DMS153 (cell line): Measurements from ENCODE around the gene CDIP1.
A peak's percentile ranks its signal among the peaks of the same experiment; 100 is the strongest.
"Not testable (repeated sequence)": the region's sequence is repeated elsewhere in the genome, so short reads cannot be mapped to it uniquely, and the experiment has no call there.

Source experiments
- DNase-seq: peaks from one replicate; lab custom pipeline; 2025; lab: John Stamatoyannopoulos, UW

CDIP1 gene

GRCh38 chr16:4538350-4539235 is at the start of gene CDIP1:
Gene CDIP1, minus strand, starts transcription at chr16:4538773. Its CDS starts 24,643 bp downstream, at chr16:4514130.
- peak; percentile 92 for DNase-seq

GRCh38 chr16:4586291-4586690 is 47.7 kb upstream of the CDIP1 start:
- DNase-seq, result no peak

- no peak for DNase-seq
Measured at GRCh38 chr16:4583906-4584305, 45.3 kb upstream of the CDIP1 start.

GRCh38 chr16:4580250-4580649 is 41.7 kb upstream of the CDIP1 start:
- DNase-seq, result no peak

GRCh38 chr16:4578961-4579530 is 40.5 kb upstream of the CDIP1 start:
- no peak for DNase-seq

- no peak for DNase-seq
Measured at GRCh38 chr16:4576008-4576407, 37.4 kb upstream of the CDIP1 start.

- DNase-seq, result no peak
Measured at GRCh38 chr16:4574919-4575705, 36.5 kb upstream of the CDIP1 start.

- not testable (repeated sequence) for DNase-seq
Measured at GRCh38 chr16:4573926-4574325, 35.4 kb upstream of the CDIP1 start.

- no peak for DNase-seq
Measured at GRCh38 chr16:4572715-4573114, 34.1 kb upstream of the CDIP1 start.

- no peak for DNase-seq
Measured at GRCh38 chr16:4570688-4571321, 32.2 kb upstream of the CDIP1 start.

- no peak for DNase-seq
Measured at GRCh38 chr16:4570086-4570485, 31.5 kb upstream of the CDIP1 start.

GRCh38 chr16:4566144-4566543 is 27.6 kb upstream of the CDIP1 start:
- no peak for DNase-seq

GRCh38 chr16:4564661-4565267 is 26.2 kb upstream of the CDIP1 start:
- DNase-seq, result no peak

- DNase-seq, result no peak
Measured at GRCh38 chr16:4561596-4561995, 23.0 kb upstream of the CDIP1 start.

- no peak for DNase-seq
Measured at GRCh38 chr16:4557973-4558372, 19.4 kb upstream of the CDIP1 start.

- no peak for DNase-seq
Measured at GRCh38 chr16:4556580-4556979, 18.0 kb upstream of the CDIP1 start.

- no peak for DNase-seq
Measured at GRCh38 chr16:4556112-4556511, 17.5 kb upstream of the CDIP1 start, which contains the start of gene C16orf96. Gene C16orf96, plus strand, starts transcription at chr16:4556340. Its CDS starts 150 bp downstream, at chr16:4556490.

- DNase-seq, result no peak
Measured at GRCh38 chr16:4552541-4552940, 14.0 kb upstream of the CDIP1 start.

- no peak for DNase-seq
Measured at GRCh38 chr16:4550591-4550990, 12.0 kb upstream of the CDIP1 start.

GRCh38 chr16:4548124-4548523 is 9.6 kb upstream of the CDIP1 start:
- no peak for DNase-seq

- DNase-seq, result no peak
Measured at GRCh38 chr16:4544473-4544872, 5.9 kb upstream of the CDIP1 start.
